ENCODE results near the gene SPINT4. TPM values are rescaled to one million over a fixed set of nuclear protein-coding genes. Genes with fewer than 3 reads are reported as not detected.
"Not testable (repeated sequence)": the region's sequence is repeated elsewhere in the genome, so short reads cannot be mapped to it uniquely, and the experiment has no call there.

SPINT4 gene
- total RNA-seq, 2 donors from 2014 or later: not detected

DNA sequence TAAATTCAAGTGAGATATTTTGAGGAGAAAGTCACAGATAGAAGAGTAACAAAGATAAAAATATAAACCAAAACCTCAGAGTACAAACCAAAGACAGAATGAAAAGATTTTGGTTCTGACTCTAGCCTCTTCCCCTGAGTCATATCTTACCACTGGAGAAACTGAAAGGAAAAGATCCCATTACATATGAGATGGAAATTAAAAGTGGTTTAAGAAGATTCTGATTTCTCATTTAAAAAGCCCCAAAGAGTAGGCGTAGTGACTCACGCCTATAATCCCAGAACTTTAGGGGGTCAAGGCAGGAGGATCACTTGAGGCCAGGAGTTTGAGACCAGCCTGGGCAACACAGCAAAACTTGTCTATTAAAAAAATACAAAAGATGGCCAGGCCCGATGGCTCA, 30.6 kb downstream of the SPINT4 start:
- Mint-ChIP-seq H3K36me3 (peaks cover 0 to 13% of the 10 kb centered on the region in 2 donors), H3K9me3 (peaks cover 0 to 10% of the 10 kb centered on the region in 2 donors), H3K27ac (no peak overlapping the region)
- ATAC-seq (peak; percentile 92), DNase-seq (ENCODE audit: low spot score in 2 of 2) (no peak)

DNA sequence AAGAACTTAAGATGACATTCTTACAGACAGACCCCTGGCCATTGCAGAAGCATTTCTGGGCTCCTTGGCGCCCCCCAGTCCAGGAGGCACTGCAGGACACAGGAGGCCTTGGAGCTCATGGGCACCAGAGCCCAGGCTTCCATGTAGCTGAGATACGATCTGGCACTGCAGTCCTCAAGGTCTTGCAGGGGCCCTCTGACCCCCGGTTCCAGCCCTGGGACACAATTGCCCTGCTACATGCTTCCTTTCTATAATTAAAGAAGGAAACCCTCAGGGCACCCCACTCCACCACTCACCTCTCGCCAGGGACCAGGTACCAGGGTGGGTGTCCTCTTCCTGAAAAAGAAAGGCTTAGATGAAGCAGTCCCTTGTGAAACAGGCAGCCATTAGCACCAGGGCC, 35.9 kb downstream of the SPINT4 start:
- ATAC-seq: no peak

DNA sequence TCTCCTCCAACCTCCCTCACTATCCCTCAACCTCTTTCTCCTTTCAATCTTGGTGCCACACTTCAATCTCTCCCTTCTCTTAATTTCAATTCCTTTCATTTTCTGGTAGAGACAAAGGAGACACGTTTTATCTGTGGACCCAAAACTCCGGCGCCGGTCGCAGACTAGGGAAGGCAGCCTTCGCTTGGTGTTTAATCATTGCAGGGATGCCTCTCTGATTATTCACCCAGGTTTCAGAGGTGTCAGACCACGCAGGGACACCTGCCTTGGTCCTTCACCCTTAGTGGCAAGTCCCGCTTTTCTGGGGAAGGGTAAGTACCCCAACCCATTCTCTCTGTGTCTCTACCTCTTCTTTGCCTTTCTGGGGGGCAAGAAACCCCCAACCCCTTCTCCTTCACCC, 37.8 kb downstream of the SPINT4 start:
- peaks cover 0 to 15% of the 10 kb centered on the region in 2 donors for H3K36me3 Mint-ChIP-seq
- H3K27ac Mint-ChIP-seq; H3K9me3 Mint-ChIP-seq; DNase-seq (ENCODE audit: low spot score in 2 of 2); ATAC-seq: not testable (repeated sequence)

More for the DNA sequence above, 35.9 kb downstream of the SPINT4 start:
- peaks cover 0 to 21% of the 10 kb centered on the region in 2 donors for H3K36me3 Mint-ChIP-seq
- no peak for DNase-seq (ENCODE audit: low spot score in 2 of 2)
- no peak overlapping the region for H3K27ac Mint-ChIP-seq
- peaks cover 0 to 10% of the 10 kb centered on the region in 2 donors for H3K9me3 Mint-ChIP-seq

DNA sequence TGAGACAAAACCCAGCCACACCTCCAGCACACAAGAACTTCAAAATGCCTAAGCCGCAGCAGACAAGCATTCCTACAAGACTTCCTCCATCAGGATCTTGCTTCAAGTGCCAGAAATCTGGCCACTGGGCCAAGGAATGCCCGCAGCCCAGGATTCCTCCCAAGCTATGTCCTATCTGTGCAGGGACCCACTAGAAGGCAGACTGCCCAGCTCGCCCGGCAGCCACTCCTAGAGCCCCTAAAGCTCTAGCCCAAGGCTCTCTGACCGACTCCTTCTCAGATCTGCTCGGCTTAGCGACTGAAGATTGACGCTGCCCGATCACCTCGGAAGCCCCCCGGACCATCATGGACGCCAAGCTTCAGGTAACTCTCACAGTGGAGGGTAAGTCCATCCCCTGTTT, 39.8 kb downstream of the SPINT4 start:
- not testable (repeated sequence) for H3K9me3 Mint-ChIP-seq; H3K36me3 Mint-ChIP-seq; DNase-seq (ENCODE audit: low spot score in 2 of 2); H3K27ac Mint-ChIP-seq; ATAC-seq

DNA sequence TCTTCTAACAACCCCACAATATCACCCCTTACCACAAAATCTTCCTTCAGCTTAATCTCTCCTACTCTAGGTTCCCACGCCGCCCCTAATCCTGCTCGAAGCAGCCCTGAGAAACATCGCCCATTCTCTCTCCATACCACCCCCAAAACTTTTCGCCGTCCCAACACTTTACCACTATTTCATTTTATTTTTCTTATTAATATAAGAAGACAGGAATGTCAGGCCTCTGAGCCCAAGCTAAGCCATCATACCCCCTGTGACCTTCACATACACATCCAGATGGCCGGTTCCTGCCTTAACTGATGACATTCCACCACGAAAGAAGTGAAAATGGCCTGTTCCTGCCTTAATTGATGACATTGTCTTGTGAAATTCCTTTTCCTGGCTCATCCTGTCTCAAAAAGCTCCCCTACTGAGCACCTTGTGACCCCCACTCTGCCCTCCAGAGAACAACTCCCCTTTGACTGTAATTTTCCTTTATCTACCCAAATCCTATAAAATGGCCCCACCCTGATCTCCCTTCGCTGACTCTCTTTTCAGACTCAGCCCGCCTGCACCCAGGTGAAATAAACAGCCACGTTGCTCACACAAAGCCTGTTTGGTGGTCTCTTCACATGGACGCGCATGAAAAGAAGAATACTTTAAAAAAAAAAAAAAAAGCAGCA, 42.6 kb downstream of the SPINT4 start:
- ATAC-seq; H3K27ac Mint-ChIP-seq; DNase-seq (ENCODE audit: low spot score in 2 of 2); H3K36me3 Mint-ChIP-seq; H3K9me3 Mint-ChIP-seq: not testable (repeated sequence)

DNA sequence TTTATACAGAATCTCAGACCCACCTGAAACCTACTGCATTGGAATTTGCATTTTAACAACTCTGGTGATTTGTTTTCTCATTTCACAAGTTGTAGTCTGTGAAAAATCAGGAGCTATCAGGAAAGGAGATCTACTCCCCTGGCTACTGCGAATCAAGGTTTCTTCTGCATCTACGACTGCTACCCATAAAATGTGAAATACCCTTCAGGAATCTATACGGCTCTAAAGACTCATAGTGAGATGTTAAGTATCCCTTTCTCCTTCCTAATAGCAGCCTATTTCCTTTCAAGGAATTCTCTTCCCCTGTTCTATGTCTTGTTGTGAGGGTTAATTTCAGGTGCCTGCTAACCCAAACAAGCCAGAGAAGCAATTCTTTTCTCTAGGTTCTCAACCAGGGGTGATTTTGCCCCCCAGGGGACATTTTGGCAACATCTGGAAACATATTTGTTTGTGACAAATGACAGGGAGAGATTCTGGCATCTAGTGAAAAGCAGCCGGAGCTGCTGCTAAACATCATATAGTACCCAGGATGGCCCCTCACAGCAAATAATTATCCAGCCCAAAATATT, 43.2 kb downstream of the SPINT4 start:
- ATAC-seq: no peak
- no peaks in the 10 kb centered on the region for H3K9me3 Mint-ChIP-seq
- DNase-seq (ENCODE audit: low spot score in 2 of 2): no peak
- no peaks in the 10 kb centered on the region for H3K36me3 Mint-ChIP-seq
- H3K27ac Mint-ChIP-seq: no peak overlapping the region

GRCh38 chr20:45765980-45766379, 43.8 kb downstream of the SPINT4 start:
- no peaks in the 10 kb centered on the region for H3K36me3 Mint-ChIP-seq
- H3K9me3 Mint-ChIP-seq: no peaks in the 10 kb centered on the region
- no peak overlapping the region for H3K27ac Mint-ChIP-seq
- DNase-seq (ENCODE audit: low spot score in 2 of 2) (no peak), ATAC-seq (no peak)

DNA sequence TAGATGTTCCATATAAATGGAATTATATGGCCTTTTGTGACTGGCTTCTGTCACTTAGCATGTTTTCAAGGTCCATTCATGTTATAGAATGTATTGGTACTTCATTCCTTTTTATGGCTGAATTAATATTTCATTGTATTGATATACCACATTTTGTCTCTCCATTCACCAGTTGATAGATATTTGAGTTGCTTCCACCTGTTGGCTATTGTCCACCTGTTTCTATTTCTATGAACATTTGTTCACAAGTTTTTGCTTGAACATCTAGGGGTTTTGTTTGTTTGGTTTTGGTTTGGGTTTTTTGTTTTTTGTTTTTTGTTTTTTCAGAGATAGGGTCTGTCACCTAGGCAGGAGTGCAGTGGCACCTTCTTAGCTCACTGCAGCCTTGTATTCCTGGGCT, 46.3 kb downstream of the SPINT4 start:
- ATAC-seq (no peak), DNase-seq (ENCODE audit: low spot score in 2 of 2) (no peak)

GRCh38 chr20:45771182-45771759, 49.1 kb downstream of the SPINT4 start:
- Mint-ChIP-seq H3K27ac (no peak overlapping the region), H3K9me3 (no peaks in the 10 kb centered on the region), H3K36me3 (no peaks in the 10 kb centered on the region)
- peak; percentile 75 to 80 for DNase-seq (ENCODE audit: low spot score in 2 of 2)
- peak; percentile 61 to 72 for ATAC-seq

More for the DNA sequence above, 46.3 kb downstream of the SPINT4 start:
- Mint-ChIP-seq H3K27ac (no peak overlapping the region), H3K9me3 (no peaks in the 10 kb centered on the region), H3K36me3 (no peaks in the 10 kb centered on the region)

DNA sequence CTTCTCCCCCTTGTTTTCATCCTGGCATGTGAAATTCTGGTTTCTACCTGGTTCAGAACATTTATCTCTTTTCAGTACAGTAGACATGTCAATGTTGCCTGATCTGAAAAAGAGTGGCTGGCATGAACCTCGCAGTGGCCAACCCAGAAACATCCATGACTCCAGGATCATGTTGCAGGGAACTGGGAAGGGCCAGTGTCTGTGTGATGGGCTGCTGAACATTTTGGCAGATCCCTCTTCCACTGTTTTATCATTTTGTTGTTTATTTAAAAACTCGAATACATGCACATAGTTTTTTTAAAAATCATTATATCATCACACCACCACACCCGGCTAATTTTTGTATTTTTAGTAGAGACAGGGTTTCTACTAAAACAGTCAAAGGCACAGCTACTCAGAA, 50.5 kb downstream of the SPINT4 start:
- Mint-ChIP-seq H3K9me3 (no peaks in the 10 kb centered on the region), H3K27ac (no peak overlapping the region), H3K36me3 (no peaks in the 10 kb centered on the region)
- ATAC-seq (no peak), DNase-seq (ENCODE audit: low spot score in 2 of 2) (no peak)

GRCh38 chr20:45774945-45775344, 52.8 kb downstream of the SPINT4 start:
- DNase-seq (ENCODE audit: low spot score in 2 of 2) (no peak), ATAC-seq (no peak)
- Mint-ChIP-seq H3K27ac (no peak overlapping the region), H3K36me3 (no peaks in the 10 kb centered on the region), H3K9me3 (no peaks in the 10 kb centered on the region)

GRCh38 chr20:45775411-45775810, 53.3 kb downstream of the SPINT4 start:
- DNase-seq (ENCODE audit: low spot score in 2 of 2) (no peak), ATAC-seq (no peak)
- Mint-ChIP-seq H3K9me3 (no peaks in the 10 kb centered on the region), H3K36me3 (no peaks in the 10 kb centered on the region), H3K27ac (no peak overlapping the region)

Other genes with a start within 250 kb of the SPINT4 start
- gene SPINT3, start 206.7 kb upstream of the SPINT4 start, total RNA-seq: not detected
- gene WFDC6, start 182.9 kb upstream of the SPINT4 start, total RNA-seq: not detected
- not detected for gene EPPIN, start 174.9 kb upstream of the SPINT4 start, total RNA-seq
- gene WFDC8, start 143.1 kb upstream of the SPINT4 start, total RNA-seq: not detected
- gene WFDC10A, start 92.6 kb upstream of the SPINT4 start, total RNA-seq: not detected
- gene WFDC9, start 91.1 kb upstream of the SPINT4 start, total RNA-seq: not detected
- gene WFDC11, start 52.1 kb upstream of the SPINT4 start, total RNA-seq: not detected
- not detected for gene WFDC13, start 20.3 kb upstream of the SPINT4 start, total RNA-seq
- not detected for gene WFDC10B, start 17.3 kb upstream of the SPINT4 start, total RNA-seq
- gene WFDC3, start 69.5 kb downstream of the SPINT4 start, total RNA-seq: under 1 TPM; 0.31 to 0.34 TPM
- 10 to 100 TPM; 23.2 to 24.4 TPM for gene DNTTIP1, start 69.6 kb downstream of the SPINT4 start, total RNA-seq
- 100 to 1,000 TPM; 200 to 371 TPM for gene UBE2C, start 90.3 kb downstream of the SPINT4 start, total RNA-seq
- gene TNNC2, start 105.0 kb downstream of the SPINT4 start, total RNA-seq: not detected
- gene SNX21, start 111.5 kb downstream of the SPINT4 start, total RNA-seq: 1 to 10 TPM; 2.1 to 2.5 TPM
- 10 to 100 TPM; 29.1 to 31.3 TPM for gene ACOT8, start 135.0 kb downstream of the SPINT4 start, total RNA-seq
- 1 to 10 TPM; 5.7 to 8.4 TPM for gene ZSWIM3, start 135.3 kb downstream of the SPINT4 start, total RNA-seq
- 10 to 100 TPM; 11.3 to 11.9 TPM for gene ZSWIM1, start 158.9 kb downstream of the SPINT4 start, total RNA-seq
- gene SPATA25, start 165.3 kb downstream of the SPINT4 start, total RNA-seq: 1 to 10 TPM in 1 of 2 donors, under 1 TPM in 1; 0.64 to 1.8 TPM
- gene NEURL2, start 168.9 kb downstream of the SPINT4 start, total RNA-seq: 1 to 10 TPM; 1.5 to 3.4 TPM
- 10 to 100 TPM; 55.6 to 98.5 TPM for gene CTSA, start 169.0 kb downstream of the SPINT4 start, total RNA-seq
- 10 to 100 TPM; 11.0 to 12.9 TPM for gene PLTP, start 189.8 kb downstream of the SPINT4 start, total RNA-seq
- 10 to 100 TPM; 31.8 to 51.0 TPM for gene PCIF1, start 212.3 kb downstream of the SPINT4 start, total RNA-seq
- gene ZNF335, start 249.9 kb downstream of the SPINT4 start, total RNA-seq: 10 to 100 TPM; 31.0 to 62.6 TPM

Measured in activated naive CD4-positive, alpha-beta T cell treated with anti-CD3 and anti-CD28 coated beads, Interleukin-2, amount 50 U/mL, for 72 hours (primary cell).